HCT116 (cell line): ENCODE data around the gene COL4A1.

ENCODE experiments used
- CTCF ChIP-seq, 3 experiments: fragments of 200-600 bp in 1 of 3; sonication (generic) in 1 of 3; IDR thresholded peaks in 2 of 3; conservative IDR thresholded peaks in 1 of 3; 2 replicates each; pipeline ENCODE4 v1.5.1; 2012 to 2017; ENCODE audit warnings: low read depth in 2 of 3, low read length in 2 of 3, antibody characterized with exemption in 1 of 3, borderline replicate concordance in 1 of 3, control low read depth in 1 of 3, mild to moderate bottlenecking in 1 of 3, mixed read lengths in 1 of 3, mixed run types in 1 of 3, moderate library complexity in 1 of 3; ENCODE audit not compliant: insufficient read depth in 1 of 3
- EZH2 ChIP-seq: fragments of 200-600 bp; sonication (generic); IDR thresholded peaks from 2 replicates; pipeline ENCODE4 v1.6.1; 2017; ENCODE audit warnings: antibody characterized with exemption, mixed run types
- EZH2phosphoT487 ChIP-seq: fragments of 200-600 bp; IDR thresholded peaks from 2 replicates; pipeline ENCODE4 v1.6.1; 2018; ENCODE audit warnings: antibody characterized with exemption, borderline replicate concordance
- MAX ChIP-seq: IDR thresholded peaks from 2 replicates; pipeline ENCODE4 v1.6.1; 2012
- POLR2A ChIP-seq: IDR thresholded peaks from 2 replicates; pipeline ENCODE4 v1.7.0; 2011; ENCODE audit warnings: borderline replicate concordance; ENCODE audit not compliant: insufficient read depth, insufficient read length; ENCODE audit errors: extremely low read depth
- POLR2AphosphoS5 ChIP-seq: IDR thresholded peaks from 2 replicates; pipeline ENCODE4 v1.6.1; 2011; ENCODE audit warnings: mild to moderate bottlenecking, low read depth, low read length, moderate library complexity
- SIN3A ChIP-seq: IDR thresholded peaks from 2 replicates; pipeline ENCODE4 v1.6.1; 2012; ENCODE audit warnings: low read depth
- YY1 ChIP-seq: IDR thresholded peaks from 2 replicates; pipeline ENCODE4 v1.6.1; 2011; ENCODE audit warnings: low read length, low read depth, moderate library complexity, mild to moderate bottlenecking; ENCODE audit not compliant: insufficient replicate concordance; ENCODE audit errors: extremely low read depth

- no peak for TF ChIP-seq CTCF (IDR thresholded peaks at IDR 0.05 in 2 of 3, conservative IDR thresholded peaks at IDR 0.05 in 1 of 3; ENCODE audit: borderline replicate concordance in 1 of 3, insufficient read depth in 1 of 3, low read depth in 2 of 3, low read length in 2 of 3)
- TF ChIP-seq POLR2A, result no peak
- TF ChIP-seq EZH2, result no peak
- no peak for TF ChIP-seq SIN3A
- no peak for TF ChIP-seq POLR2AphosphoS5
- TF ChIP-seq YY1, result no peak
- TF ChIP-seq MAX, result no peak
- TF ChIP-seq EZH2phosphoT487, result no peak
Measured at GRCh38 chr13:110328573-110328972, 21.6 kb upstream of the COL4A1 start.
